HS-27A (cell line): ENCODE results near the gene PDZRN3.

Experiments used
- DNase-seq: peaks from one replicate; pipeline ENCODE4 v3.0.0-alpha.2; 2012; ENCODE audit warnings: low read depth, missing footprints

Gene PDZRN3

DNA sequence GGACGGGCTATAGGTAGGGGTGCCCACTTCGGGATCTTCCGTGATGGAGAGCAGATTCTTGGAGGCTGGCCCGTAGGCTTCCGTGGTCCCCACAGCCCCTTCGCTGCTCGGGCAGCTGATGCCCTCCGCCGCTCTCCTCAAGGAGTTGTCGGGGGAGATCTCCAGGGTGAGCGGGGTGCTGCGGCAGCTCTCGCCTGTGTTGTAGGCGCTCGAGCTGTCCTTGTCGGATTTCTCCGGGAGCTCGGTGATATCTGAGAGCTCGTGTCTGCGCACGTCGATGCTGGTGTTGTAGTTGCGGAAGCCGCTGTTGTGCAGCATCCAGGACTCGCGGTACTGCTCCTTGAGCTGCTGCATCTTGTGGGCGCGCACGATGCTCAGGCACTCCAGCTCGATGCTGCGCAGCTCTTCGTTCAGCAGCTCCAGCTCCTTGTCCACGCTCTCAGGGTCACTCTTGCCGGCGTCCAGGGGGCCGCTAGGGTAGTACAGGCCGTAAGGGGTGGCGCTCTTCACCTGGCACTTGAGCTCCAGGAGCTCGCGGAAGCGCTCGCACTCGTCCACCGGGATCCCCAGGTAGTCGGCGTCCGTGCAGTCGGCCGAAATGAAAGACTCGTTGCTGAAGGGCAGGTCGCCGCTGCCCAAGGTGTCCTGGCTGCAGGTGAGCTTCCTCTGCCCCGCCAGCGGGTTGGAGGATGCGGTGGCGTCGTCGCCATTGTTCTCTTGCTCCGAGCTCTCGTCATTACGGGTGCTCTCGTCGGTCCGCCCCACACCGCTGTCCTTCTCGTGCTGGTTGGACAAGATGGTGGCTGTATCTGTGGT, 240.4 kb downstream of the PDZRN3 start:
- no peak for DNase-seq

GRCh38 chr3:73383470-73384049, 241.2 kb downstream of the PDZRN3 start:
- no peak for DNase-seq

DNA sequence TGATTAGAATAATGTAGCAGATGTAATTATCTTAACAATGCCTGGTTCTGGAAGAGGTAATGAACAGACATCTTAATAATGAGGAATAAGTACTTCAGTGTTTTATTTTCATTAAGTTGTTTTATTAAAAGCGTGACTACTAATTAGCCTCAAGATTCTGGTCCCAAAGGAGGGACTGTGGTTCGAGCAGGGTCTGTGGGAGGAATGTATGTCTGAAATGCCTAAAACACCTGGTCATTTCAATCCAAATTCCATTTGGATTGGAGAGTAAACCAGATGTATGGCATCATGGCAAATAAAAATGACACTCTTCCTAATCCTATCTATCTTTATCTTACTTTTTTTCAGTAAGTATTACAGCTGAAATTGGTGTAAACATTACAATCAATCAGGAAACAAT, 243.2 kb downstream of the PDZRN3 start:
- DNase-seq = no peak

DNA sequence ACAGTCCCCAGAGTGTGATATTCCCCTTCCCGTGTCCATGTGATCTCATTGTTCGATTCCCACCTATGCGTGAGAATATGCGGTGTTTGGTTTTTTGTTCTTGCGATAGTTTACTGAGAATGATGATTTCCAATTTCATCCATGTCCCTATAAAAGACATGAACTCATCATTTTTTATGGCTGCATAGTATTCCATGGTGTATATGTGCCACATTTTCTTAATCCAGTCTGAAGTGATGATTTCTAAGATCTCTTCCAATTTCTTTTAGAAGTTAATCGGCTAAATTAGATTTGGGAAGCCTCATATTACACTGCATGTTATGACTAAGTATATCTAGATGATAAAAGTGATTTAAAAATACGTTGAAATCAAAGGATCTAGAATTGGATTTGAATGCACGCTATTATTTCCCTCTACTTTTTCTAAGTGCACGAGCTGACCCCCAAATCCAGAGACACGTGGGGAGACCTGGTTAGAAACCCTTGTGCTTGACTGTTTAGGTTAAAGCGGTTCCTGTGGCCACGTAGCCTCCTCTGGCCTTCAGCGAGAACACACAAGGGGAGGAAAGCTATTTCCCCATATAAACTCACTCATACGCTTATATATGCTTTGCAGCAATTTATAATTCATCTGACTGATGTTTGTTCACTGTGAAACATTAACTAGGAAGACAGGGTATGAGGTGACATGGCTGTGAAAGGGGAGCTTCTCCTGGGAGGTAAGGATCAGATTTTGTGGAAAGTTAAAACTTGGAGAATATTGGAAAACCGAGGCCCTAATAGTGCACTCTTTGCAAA, 243.8 kb downstream of the PDZRN3 start:
- DNase-seq = no peak

DNA sequence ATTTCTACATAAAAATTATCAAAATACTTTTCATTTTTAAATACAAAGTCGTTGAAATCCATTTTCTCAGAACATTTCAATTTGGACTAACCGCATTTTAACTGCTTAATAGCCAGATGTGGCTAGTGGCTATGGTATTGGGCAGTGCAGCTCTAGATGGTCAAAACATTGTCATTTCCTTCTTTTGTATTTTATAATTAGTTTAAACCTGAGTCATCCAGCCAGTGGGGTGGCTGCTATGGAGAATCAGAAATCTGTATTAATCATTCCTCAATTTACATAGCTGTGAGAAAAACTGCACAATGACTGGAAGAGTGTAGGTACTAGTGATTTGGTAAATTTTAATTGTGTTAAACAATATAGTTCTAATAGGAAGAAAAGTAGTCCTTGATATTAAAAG, 245.3 kb downstream of the PDZRN3 start:
- no peak for DNase-seq

DNA sequence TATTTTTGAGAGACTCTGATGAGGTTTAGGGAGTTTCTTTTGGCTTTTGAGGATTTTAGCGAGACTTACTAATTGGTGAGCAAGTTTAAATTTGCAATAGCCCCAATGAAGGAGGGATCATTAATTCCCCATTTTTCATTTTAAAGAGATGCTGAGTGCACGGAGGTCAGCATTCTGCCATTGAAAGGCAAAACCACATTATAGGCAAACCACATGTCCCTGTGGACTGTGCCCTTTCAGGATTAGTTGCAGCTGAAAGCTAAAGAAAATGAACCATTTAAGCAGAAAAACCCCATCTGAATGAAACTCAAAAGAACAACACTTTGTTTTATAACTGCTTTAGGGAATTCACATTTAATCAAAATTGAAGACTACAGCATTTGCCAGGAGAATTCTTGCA, 246.5 kb downstream of the PDZRN3 start:
- no peak for DNase-seq

DNA sequence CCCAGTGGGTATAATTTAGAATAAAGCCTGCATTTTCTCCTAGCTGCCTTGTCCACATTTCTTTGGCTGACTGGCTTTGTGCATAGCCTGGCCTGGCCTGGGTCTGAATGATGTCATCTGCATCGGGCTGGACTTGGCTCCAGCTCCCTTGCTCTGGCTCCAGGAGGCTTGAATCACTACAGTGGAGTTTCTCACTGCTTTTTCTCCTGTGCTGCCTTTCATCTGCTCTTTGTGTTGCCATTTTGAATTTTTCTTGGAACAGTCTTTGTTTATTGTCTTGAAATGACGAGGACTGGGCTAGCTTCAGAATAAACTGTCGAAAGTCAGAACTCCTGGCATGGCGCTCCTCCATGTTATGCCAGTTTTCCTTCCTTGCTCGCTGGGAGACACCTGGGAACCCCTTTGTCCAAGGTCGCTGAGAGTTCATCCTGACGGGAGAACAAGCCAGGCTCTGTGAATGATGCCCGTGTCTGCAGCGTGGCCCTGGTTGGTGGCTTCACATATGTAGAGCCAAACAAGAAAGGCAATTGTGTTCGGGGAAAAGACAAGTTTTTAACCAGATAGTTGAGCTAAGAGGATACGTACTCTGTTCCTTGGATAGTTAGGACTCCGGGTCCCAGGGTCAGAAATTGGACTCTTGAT, 258.9 kb downstream of the PDZRN3 start:
- no peak for DNase-seq

DNA sequence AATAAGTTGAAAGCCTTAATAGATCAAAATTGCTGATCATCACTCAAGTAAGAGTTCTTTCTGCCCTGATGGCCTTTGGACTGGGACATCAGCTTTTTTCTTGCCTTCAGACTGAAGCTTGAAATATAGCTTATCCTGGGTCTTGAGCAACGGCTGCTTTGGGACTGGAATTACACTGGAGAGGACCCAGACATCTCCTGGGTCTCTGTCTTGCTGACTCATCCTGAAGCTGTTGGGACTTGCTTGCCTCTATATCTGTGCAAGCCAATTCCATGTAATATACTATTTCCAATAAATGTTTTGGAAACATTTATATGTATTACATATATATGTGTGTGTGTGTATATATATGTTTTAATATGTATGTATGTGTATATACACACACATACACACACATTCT, 260.2 kb downstream of the PDZRN3 start:
- DNase-seq = no peak

- DNase-seq = no peak
Observed at GRCh38 chr3:73363093-73363492, 261.6 kb downstream of the PDZRN3 start.

DNA sequence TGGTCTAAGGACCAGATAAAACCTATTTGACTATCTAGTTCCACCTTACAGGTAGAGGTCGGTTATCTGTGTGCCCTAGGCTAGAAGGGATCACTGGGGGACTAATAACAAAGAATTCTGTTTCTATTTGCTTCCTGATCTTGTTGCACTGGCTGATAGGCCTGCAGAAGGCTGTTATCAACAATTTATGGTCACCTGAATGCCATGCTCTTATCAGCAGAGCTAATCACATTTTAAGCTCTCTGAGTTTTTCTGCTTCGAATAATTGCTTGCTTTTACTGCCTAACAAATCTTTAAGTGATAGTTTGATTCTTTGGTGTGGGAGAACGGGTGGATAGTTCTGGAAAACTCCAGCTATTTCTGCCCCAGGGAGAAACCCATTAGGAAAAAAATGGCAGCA, 263.1 kb downstream of the PDZRN3 start:
- DNase-seq = no peak

- no peak for DNase-seq
Observed at GRCh38 chr3:73353649-73354217, 271.0 kb downstream of the PDZRN3 start.

DNA sequence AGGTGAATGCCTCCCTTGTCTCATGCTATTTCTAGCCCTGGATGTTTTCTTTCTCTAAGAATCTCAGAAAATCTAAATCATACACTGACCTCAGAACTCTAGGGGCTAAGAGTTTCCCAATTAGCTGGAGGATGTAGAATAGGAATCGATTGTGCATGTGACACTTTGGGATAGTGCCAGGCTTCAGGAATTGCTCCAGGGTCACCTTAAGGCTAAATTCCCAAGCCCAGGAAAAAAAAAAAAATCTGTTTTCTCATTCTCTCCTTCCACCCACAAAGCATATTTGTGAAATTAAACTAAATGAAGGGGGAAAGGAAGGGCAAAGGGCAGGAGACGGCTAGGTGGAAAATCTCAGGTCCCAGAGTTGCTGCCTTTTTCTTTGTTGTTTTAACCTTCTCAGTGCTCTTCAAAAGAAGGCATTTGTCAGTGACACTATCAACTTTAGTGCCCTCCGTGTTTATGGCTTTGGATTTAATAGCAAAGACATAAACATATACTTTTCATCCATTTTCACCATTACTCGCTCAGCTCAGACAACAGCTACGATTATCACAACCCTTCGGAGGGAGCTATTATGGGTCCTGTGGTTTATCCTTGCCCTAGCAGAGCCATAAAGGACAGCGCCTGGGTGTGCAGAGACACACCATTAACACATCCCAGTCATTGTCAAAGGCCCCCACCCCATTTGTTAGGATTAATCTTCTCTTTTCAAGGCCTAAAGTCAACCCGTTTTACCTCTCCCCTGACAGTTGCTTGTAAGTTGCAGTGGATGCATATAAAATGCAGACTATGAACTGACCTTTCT, 271.7 kb downstream of the PDZRN3 start:
- no peak for DNase-seq

GRCh38 chr3:73351423-73352071, 273.2 kb downstream of the PDZRN3 start:
- no peak for DNase-seq

DNA sequence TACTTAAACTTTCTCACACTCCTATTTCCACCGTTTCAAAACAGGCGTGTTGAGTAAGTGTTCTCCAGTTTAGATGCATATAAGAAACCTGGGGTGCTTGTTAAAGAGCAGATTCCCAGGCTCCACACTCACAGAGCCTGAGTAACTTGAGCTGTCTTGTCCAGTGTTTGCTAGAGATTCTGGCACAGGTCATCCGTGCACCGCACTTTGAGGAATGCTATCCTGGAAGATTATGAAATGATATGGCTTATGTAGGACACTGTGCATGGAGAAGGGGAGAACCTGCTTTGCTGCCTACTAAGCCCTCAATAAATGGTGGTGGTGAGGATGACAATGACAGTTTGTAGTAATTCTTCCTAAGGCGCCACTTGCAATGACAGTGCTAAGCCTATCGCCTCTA, 273.7 kb downstream of the PDZRN3 start:
- DNase-seq = no peak

GRCh38 chr3:73349657-73350056, 275.1 kb downstream of the PDZRN3 start:
- no peak for DNase-seq

DNA sequence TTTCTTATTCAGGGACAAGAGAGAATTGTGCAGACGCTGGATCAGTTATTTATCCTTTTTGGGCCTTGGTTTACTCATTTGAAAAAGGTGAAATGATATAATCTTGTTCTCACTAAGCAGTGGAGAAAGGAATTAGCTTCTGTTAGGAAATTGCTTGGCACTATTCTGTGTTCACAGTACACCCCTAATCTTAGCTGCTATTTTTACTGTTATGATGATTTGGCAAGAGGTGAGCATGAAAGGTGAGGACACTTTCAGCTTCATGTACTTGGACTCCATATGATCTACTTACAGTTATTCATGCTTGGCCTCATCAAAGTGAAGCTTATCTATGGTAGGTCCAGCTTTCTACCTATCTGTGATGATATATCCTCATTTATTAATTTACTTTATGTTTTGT, 282.7 kb downstream of the PDZRN3 start:
- no peak for DNase-seq

DNA sequence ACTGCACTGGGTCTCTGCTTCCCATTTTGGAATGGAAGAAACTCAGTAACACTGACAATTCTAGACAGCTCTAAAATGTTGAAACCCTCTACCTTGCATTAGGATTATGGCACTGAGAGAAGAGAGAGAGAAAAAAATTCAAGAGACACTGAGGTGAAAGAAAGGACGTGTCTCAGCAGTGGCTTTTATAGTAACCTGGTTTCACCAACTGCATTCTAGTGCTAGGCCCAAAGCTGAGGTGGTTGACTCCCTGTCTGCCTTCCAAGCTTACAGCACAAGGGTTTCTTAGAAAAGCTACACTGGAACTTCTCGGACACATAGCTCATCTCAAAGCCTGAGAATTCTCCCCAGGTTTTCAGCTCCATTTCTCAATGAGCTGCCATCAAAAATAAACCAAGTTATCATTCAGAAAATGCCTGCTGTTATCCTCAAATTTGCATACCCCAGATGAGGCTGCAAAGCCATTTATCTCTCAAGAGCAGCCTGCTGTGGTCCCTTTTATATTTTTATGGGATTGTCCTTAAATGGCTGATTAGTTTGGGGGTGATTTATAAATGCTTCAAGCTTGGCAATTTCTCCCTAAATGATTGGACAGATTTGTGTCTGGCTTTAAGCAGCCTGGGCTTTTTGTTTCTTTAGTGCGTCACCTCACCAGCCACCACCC, 283.3 kb downstream of the PDZRN3 start:
- DNase-seq = no peak

GRCh38 chr3:73332558-73332957, 292.2 kb downstream of the PDZRN3 start:
- DNase-seq = no peak
